Gastroesophageal sphincter (tissue), 3 donors: ENCODE results near the gene SOCS2.

Source experiments
- POLR2A ChIP-seq, 2 donors: fragments of 450-650 bp; IDR thresholded peaks; one replicate each; pipeline ENCODE4 v1.6.1; 2017; ENCODE audit warnings: antibody characterized with exemption in 2 of 2, mild to moderate bottlenecking in 2 of 2, moderate library complexity in 1 of 2
- TF ChIP-seq, protein P1 (sequence below), 4 experiments: fragments of 200-600 bp in 2 of 4; fragments of 450-650 bp in 2 of 4; sonication (generic) in 1 of 4; IDR thresholded peaks; one replicate each; pipeline ENCODE4 v1.5.1; 2017 to 2019; ENCODE audit warnings: antibody characterized with exemption in 4 of 4, mild to moderate bottlenecking in 2 of 4, moderate library complexity in 2 of 4

DNA sequence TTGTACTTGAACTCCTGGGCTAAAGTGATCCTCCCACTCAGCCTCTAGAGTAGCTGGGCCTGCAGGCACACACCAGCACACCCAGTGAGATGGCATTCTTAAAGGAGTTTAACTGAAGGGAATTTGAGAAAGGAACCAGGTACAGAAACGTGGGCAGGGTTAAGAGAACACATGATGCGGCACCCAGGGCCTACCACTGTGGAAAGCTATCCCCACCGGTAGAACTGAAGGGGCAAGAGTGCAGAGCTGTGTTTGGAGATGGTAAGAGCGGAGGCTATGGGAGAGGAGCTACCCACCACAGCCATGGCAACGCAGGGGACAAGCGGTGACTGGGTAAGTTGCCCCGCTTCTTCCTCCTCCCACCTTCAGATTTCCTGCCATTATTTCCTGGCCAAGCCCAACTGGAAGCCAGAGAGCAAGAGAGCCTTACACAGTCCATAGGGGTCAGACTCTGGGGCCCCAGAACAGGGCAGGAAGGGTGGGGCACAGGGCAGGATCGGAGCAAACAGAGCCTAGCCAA is 46.5 kb downstream of the SOCS2 start:
- no peak for TF ChIP-seq POLR2A (IDR thresholded peaks at IDR 0.05)
- TF ChIP-seq, protein P1, sequence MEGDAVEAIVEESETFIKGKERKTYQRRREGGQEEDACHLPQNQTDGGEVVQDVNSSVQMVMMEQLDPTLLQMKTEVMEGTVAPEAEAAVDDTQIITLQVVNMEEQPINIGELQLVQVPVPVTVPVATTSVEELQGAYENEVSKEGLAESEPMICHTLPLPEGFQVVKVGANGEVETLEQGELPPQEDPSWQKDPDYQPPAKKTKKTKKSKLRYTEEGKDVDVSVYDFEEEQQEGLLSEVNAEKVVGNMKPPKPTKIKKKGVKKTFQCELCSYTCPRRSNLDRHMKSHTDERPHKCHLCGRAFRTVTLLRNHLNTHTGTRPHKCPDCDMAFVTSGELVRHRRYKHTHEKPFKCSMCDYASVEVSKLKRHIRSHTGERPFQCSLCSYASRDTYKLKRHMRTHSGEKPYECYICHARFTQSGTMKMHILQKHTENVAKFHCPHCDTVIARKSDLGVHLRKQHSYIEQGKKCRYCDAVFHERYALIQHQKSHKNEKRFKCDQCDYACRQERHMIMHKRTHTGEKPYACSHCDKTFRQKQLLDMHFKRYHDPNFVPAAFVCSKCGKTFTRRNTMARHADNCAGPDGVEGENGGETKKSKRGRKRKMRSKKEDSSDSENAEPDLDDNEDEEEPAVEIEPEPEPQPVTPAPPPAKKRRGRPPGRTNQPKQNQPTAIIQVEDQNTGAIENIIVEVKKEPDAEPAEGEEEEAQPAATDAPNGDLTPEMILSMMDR (IDR thresholded peaks at IDR 0.05), result no peak
